Endothelial cell of umbilical vein (primary cell): ENCODE data around the gene PLD1.

Experiments
- CTCF ChIP-seq, 2 donors: IDR thresholded peaks; 1 replicate in 1 of 2; 2 replicates in 1 of 2; pipeline ENCODE4 v1.5.1; 2011; ENCODE audit warnings: low read length in 2 of 2, mild to moderate bottlenecking in 2 of 2, moderate library complexity in 2 of 2, control low read depth in 1 of 2, inconsistent platforms in 1 of 2, low read depth in 1 of 2; ENCODE audit not compliant: insufficient read depth in 1 of 2; ENCODE audit errors: extremely low read depth in 1 of 2
- EZH2 ChIP-seq: IDR thresholded peaks from 2 replicates; pipeline ENCODE4 v1.6.1; 2012; ENCODE audit warnings: borderline replicate concordance, low read depth, mild to moderate bottlenecking, moderate library complexity, low read length, inconsistent platforms; ENCODE audit not compliant: severe bottlenecking
- JUN ChIP-seq: IDR thresholded peaks from 2 replicates; pipeline ENCODE4 v1.6.1; 2011; ENCODE audit warnings: borderline replicate concordance, low read depth; ENCODE audit not compliant: insufficient read length, insufficient read depth
- MAX ChIP-seq: IDR thresholded peaks from 2 replicates; pipeline ENCODE4 v1.6.1; 2011; ENCODE audit not compliant: insufficient read depth, insufficient read length
- POLR2A ChIP-seq: IDR thresholded peaks from 2 replicates; pipeline ENCODE4 v1.6.1; 2012; ENCODE audit warnings: low read depth, mild to moderate bottlenecking, control low read depth, low read length
- POLR2AphosphoS5 ChIP-seq: IDR thresholded peaks from 2 replicates; pipeline ENCODE4 v1.6.1; 2012; ENCODE audit warnings: low read depth, mild to moderate bottlenecking, control low read depth, low read length, moderate library complexity; ENCODE audit not compliant: insufficient read depth

- TF ChIP-seq EZH2 (no peak), CTCF (IDR thresholded peaks at IDR 0.05; ENCODE audit: extremely low read depth in 1 of 2, insufficient read depth in 1 of 2, low read depth in 1 of 2, low read length in 2 of 2) (no peak), JUN (no peak), POLR2AphosphoS5 (no peak), POLR2A (no peak), MAX (no peak)
Observed at GRCh38 chr3:171703144-171703543, 107.1 kb downstream of the PLD1 start.
